Fibroblast of the aortic adventitia (primary cell): ENCODE results near the gene DCAF17. TPM values are rescaled to one million over a fixed set of nuclear protein-coding genes. Genes with fewer than 3 reads are reported as not detected.

Experiments
- DNase-seq: peaks from one replicate; pipeline ENCODE4 v3.0.0-alpha.2; 2010; ENCODE audit warnings: low read depth
- H3K4me3 ChIP-seq: 2 replicates; pipeline ENCODE4 v1.5.1; 2011; ENCODE audit warnings: low read depth, mild to moderate bottlenecking, control low read depth, low read length, moderate library complexity
- CTCF ChIP-seq: IDR thresholded peaks from 2 replicates; pipeline ENCODE4 v1.5.1; 2011; ENCODE audit warnings: mild to moderate bottlenecking, low read length, control low read depth, inconsistent platforms; ENCODE audit not compliant: insufficient read depth
- small RNA-seq: library from RNA; depleted of rRNA; stranded (forward); fragments of <200 nt; gene quantifications from one replicate; pipeline ENCODE3, GENCODE V24; 2012
- total RNA-seq: library from RNA; depleted of rRNA; stranded (reverse); fragments of >200 nt; gene quantifications from 2 replicates; pipeline ENCODE4 v1.2.3, GENCODE V29; 2012; ENCODE audit warnings: low replicate concordance

The DCAF17 gene
- total RNA-seq, 1 donor, result 34.7 TPM

GRCh38 chr2:171533331-171533730 lies 99.3 kb downstream of the DCAF17 start:
- DNase-seq, result no peak
- TF ChIP-seq CTCF, result no peak
- H3K4me3 ChIP-seq, result no peak overlapping the region

Small RNA genes within 50 kb of the gene (small RNA-seq; reads per million reads assigned to genes)
- not detected for gene AC007969.2

Other genes starting within 250 kb of the DCAF17 start
- gene METTL8, start 236 bp upstream of the DCAF17 start, total RNA-seq, result 34.6 and 73.3 TPM in 2 replicates
- 412 and 741 TPM in 2 replicates for gene CYBRD1, start 88.2 kb downstream of the DCAF17 start, total RNA-seq